HEK293T (cell line): ENCODE data around the gene TMBIM1.

Experiments
- CTCF ChIA-PET: fragments of 350-600 bp; formaldehyde crosslinking; extraction: SDS; loops from one replicate; lab custom pipeline; 2021; ENCODE audit warnings: antibody characterized with exemption, inconsistent platforms; lab: Yijun Ruan, JAX
- POLR2A ChIA-PET: fragments of 350-600 bp; formaldehyde crosslinking; extraction: SDS; loops from one replicate; lab custom pipeline; 2020; ENCODE audit warnings: antibody characterized with exemption, inconsistent platforms; lab: Yijun Ruan, JAX
- DNase-seq: peaks from one replicate; pipeline ENCODE4 v3.0.0; 2012; ENCODE audit warnings: mixed read lengths; ENCODE audit errors: extremely low spot score
- ARNT ChIP-seq: fragments of 450-650 bp; IDR thresholded peaks from 2 replicates; pipeline ENCODE4 v1.6.1; 2017; ENCODE audit warnings: mild to moderate bottlenecking
- BHLHE40 ChIP-seq: fragments of 450-650 bp; IDR thresholded peaks from 2 replicates; pipeline ENCODE4 v1.6.1; 2016; ENCODE audit warnings: mild to moderate bottlenecking, moderate library complexity, borderline replicate concordance
- CTBP1 ChIP-seq: fragments of 450-650 bp; IDR thresholded peaks from 2 replicates; pipeline ENCODE4 v1.6.1; 2016; ENCODE audit warnings: borderline replicate concordance
- ELF4 ChIP-seq: fragments of 450-650 bp; IDR thresholded peaks from 2 replicates; pipeline ENCODE4 v1.6.1; 2017; ENCODE audit warnings: antibody characterized with exemption
- FOXA1 ChIP-seq: fragments of 450-650 bp; IDR thresholded peaks from 2 replicates; pipeline ENCODE4 v1.6.1; 2016; ENCODE audit warnings: mild to moderate bottlenecking
- FOXK2 ChIP-seq: fragments of 450-650 bp; IDR thresholded peaks from 2 replicates; pipeline ENCODE4 v1.6.1; 2016; ENCODE audit warnings: mild to moderate bottlenecking
- FOXM1 ChIP-seq: fragments of 450-650 bp; IDR thresholded peaks from 2 replicates; pipeline ENCODE4 v1.6.1; 2017; ENCODE audit warnings: mild to moderate bottlenecking, borderline replicate concordance
- HDGF ChIP-seq: fragments of 450-650 bp; IDR thresholded peaks from 2 replicates; pipeline ENCODE4 v1.6.1; 2017; ENCODE audit warnings: antibody characterized with exemption, borderline replicate concordance
- L3MBTL2 ChIP-seq: fragments of 450-650 bp; conservative IDR thresholded peaks from 2 replicates; pipeline ENCODE4 v1.6.1; 2016; ENCODE audit warnings: mild to moderate bottlenecking
- LEF1 ChIP-seq: fragments of 450-650 bp; IDR thresholded peaks from 2 replicates; pipeline ENCODE4 v1.6.1; 2017; ENCODE audit warnings: mild to moderate bottlenecking, borderline replicate concordance
- NFRKB ChIP-seq: fragments of 450-650 bp; IDR thresholded peaks from 2 replicates; pipeline ENCODE4 v1.6.1; 2016; ENCODE audit warnings: mild to moderate bottlenecking, moderate library complexity
- PKNOX1 ChIP-seq: fragments of 450-650 bp; IDR thresholded peaks from 2 replicates; pipeline ENCODE4 v1.6.1; 2016
- SP1 ChIP-seq: fragments of 450-650 bp; IDR thresholded peaks from 2 replicates; pipeline ENCODE4 v1.6.1; 2017
- SUZ12 ChIP-seq: fragments of 450-650 bp; IDR thresholded peaks from 2 replicates; pipeline ENCODE4 v1.6.1; 2016; ENCODE audit warnings: mild to moderate bottlenecking
- TARDBP ChIP-seq: fragments of 450-650 bp; IDR thresholded peaks from 2 replicates; pipeline ENCODE4 v1.6.1; 2016
- ZNF384 ChIP-seq: fragments of 450-650 bp; IDR thresholded peaks from 2 replicates; pipeline ENCODE4 v1.6.1; 2016

TMBIM1 gene

GRCh38 chr2:218252509-218253231, 39.6 kb downstream of the TMBIM1 start:
- ChIA-PET POLR2A (interaction anchor here (0.8 to 1.2 kb wide), 2 partner anchors 13 to 14 kb away, joined by 3 to 4 read pairs; no protein-coding TSS in a partner anchor), CTCF (interaction anchor here (0.9 kb wide), 1 partner anchor 23 kb away, joined by 4 read pairs; no protein-coding TSS in a partner anchor)
- no peak for DNase-seq
- no peak for TF ChIP-seq FOXA1
- TF ChIP-seq ELF4, result no peak
- no peak for TF ChIP-seq LEF1
- TF ChIP-seq L3MBTL2, result no peak
- TF ChIP-seq SUZ12, result no peak
- TF ChIP-seq FOXM1, result no peak
- no peak for TF ChIP-seq HDGF
- no peak for TF ChIP-seq FOXK2
- no peak for TF ChIP-seq CTBP1
- TF ChIP-seq ARNT, result no peak
- no peak for TF ChIP-seq BHLHE40
- TF ChIP-seq ZNF384, result no peak
- TF ChIP-seq SP1, result no peak
- no peak for TF ChIP-seq TARDBP

GRCh38 chr2:218249691-218250090, 42.6 kb downstream of the TMBIM1 start:
- TF ChIP-seq ELF4 (no peak), SP1 (no peak), FOXM1 (no peak), TARDBP (no peak), BHLHE40 (no peak), SUZ12 (no peak), L3MBTL2 (no peak), FOXK2 (no peak), PKNOX1 (no peak), HDGF (no peak), FOXA1 (no peak), ZNF384 (no peak), NFRKB (no peak), LEF1 (no peak), ARNT (no peak), CTBP1 (no peak)
- no peak for DNase-seq
- CTCF ChIA-PET, result no interaction called here
- POLR2A ChIA-PET, result no interaction called here

- POLR2A ChIA-PET, result no interaction called here
- TF ChIP-seq ARNT (no peak), ZNF384 (no peak), LEF1 (no peak), PKNOX1 (no peak), SUZ12 (no peak), FOXM1 (no peak), SP1 (no peak)
- CTCF ChIA-PET, result no interaction called here
- DNase-seq, result no peak
Observed at GRCh38 chr2:218245214-218245613, 47.1 kb downstream of the TMBIM1 start.

GRCh38 chr2:218244665-218245064, 47.6 kb downstream of the TMBIM1 start:
- ChIA-PET POLR2A (no interaction called here), CTCF (no interaction called here)
- no peak for DNase-seq
- TF ChIP-seq FOXM1 (no peak), FOXK2 (no peak), L3MBTL2 (no peak), ARNT (no peak), ELF4 (no peak)

- CTCF ChIA-PET, result no interaction called here
Observed at GRCh38 chr2:218244204-218244603, 48.1 kb downstream of the TMBIM1 start.

GRCh38 chr2:218238887-218239286, 53.4 kb downstream of the TMBIM1 start:
- no peak for DNase-seq
- ChIA-PET CTCF (no interaction called here), POLR2A (no interaction called here)
- no peak for TF ChIP-seq SP1
- TF ChIP-seq LEF1, result no peak
- TF ChIP-seq HDGF, result no peak
- TF ChIP-seq CTBP1, result no peak
- no peak for TF ChIP-seq L3MBTL2
- no peak for TF ChIP-seq ELF4
- TF ChIP-seq ZNF384, result no peak
- TF ChIP-seq PKNOX1, result no peak
- no peak for TF ChIP-seq BHLHE40
- TF ChIP-seq TARDBP, result no peak
- no peak for TF ChIP-seq SUZ12
- no peak for TF ChIP-seq NFRKB
- no peak for TF ChIP-seq FOXA1

More at GRCh38 chr2:218244204-218244603, 48.1 kb downstream of the TMBIM1 start:
- POLR2A ChIA-PET, result interaction anchor here (1.5 kb wide), 1 partner anchor 26 kb away, joined by 3 read pairs; the partner anchor contains the start of genes AAMP and PNKD
- no peak for DNase-seq
- TF ChIP-seq PKNOX1 (no peak), FOXM1 (no peak), FOXK2 (no peak), L3MBTL2 (no peak)
